NCI-H226 (cell line): ENCODE measurements around the gene LEAP2.

Experiments
- DNase-seq: peaks from one replicate; pipeline ENCODE4 v3.0.0-alpha.2; 2015

LEAP2 gene

GRCh38 chr5:132873119-132873929 lies at the start of gene LEAP2:
TSS of gene LEAP2 (plus strand) at chr5:132873668. CDS start at chr5:132873695, 27 bp downstream.
- DNase-seq, result peak; percentile 32

GRCh38 chr5:132824426-132824825 lies 49.0 kb upstream of the LEAP2 start:
- no peak for DNase-seq

GRCh38 chr5:132825033-132825833 lies 48.2 kb upstream of the LEAP2 start:
- DNase-seq, result no peak

GRCh38 chr5:132825834-132826391 lies 47.6 kb upstream of the LEAP2 start:
- DNase-seq, result no peak

- DNase-seq, result no peak
Measured at GRCh38 chr5:132826424-132827082, 46.9 kb upstream of the LEAP2 start.

GRCh38 chr5:132827943-132828673 lies 45.4 kb upstream of the LEAP2 start:
- DNase-seq, result no peak

- DNase-seq, result no peak
Measured at GRCh38 chr5:132828846-132829494, 44.5 kb upstream of the LEAP2 start.

- DNase-seq, result peak; percentile 55
Measured at GRCh38 chr5:132829742-132830435, 43.6 kb upstream of the LEAP2 start.

GRCh38 chr5:132830436-132831094 lies 42.9 kb upstream of the LEAP2 start, which contains the start of gene SHROOM1:
TSS of gene SHROOM1 (minus strand) at chr5:132830647. CDS start at chr5:132826140, 4,507 bp downstream.
- DNase-seq, result peak; percentile 64

GRCh38 chr5:132831095-132831860 lies 42.2 kb upstream of the LEAP2 start:
- DNase-seq, result no peak

GRCh38 chr5:132832612-132833011 lies 40.9 kb upstream of the LEAP2 start:
- no peak for DNase-seq

- no peak for DNase-seq
Measured at GRCh38 chr5:132834057-132834456, 39.4 kb upstream of the LEAP2 start.

- no peak for DNase-seq
Measured at GRCh38 chr5:132836852-132837251, 36.6 kb upstream of the LEAP2 start.

GRCh38 chr5:132837868-132838267 lies 35.6 kb upstream of the LEAP2 start:
- DNase-seq, result no peak

GRCh38 chr5:132838516-132839282 lies 34.8 kb upstream of the LEAP2 start:
- DNase-seq, result no peak

GRCh38 chr5:132839426-132840301 lies 33.8 kb upstream of the LEAP2 start:
- peak; percentile 57 for DNase-seq

GRCh38 chr5:132840313-132840712 lies 33.2 kb upstream of the LEAP2 start:
- no peak for DNase-seq

GRCh38 chr5:132840896-132841295 lies 32.6 kb upstream of the LEAP2 start:
- DNase-seq, result no peak
